ENCODE data around the gene NBPF10.
"Not testable (repeated sequence)": the region's sequence is repeated elsewhere in the genome, so short reads cannot be mapped to it uniquely, and the experiment has no call there.

Gene NBPF10

GRCh38 chr1:146144465-146144864 is at the start of gene NBPF10:
Gene NBPF10, minus strand, starts transcription at chr1:146144804. Its CDS starts 35 bp downstream, at chr1:146144769.
- not testable (repeated sequence) for DNase-seq

GRCh38 chr1:146174531-146174930 is 29.9 kb upstream of the NBPF10 start:
- not testable (repeated sequence) for DNase-seq

- not testable (repeated sequence) for DNase-seq
These were observed 23.1 kb upstream of the NBPF10 start for GRCh38 chr1:146167740-146168139.

GRCh38 chr1:146167273-146167672 is 22.7 kb upstream of the NBPF10 start:
- not testable (repeated sequence) for DNase-seq
